Lung (tissue), 12 donors: ENCODE data around the gene PROM2. TPM values are rescaled to one million over a fixed set of nuclear protein-coding genes. Genes with fewer than 3 reads are reported as not detected.

ENCODE experiments used
- ATAC-seq: fragments of 200-7000 bp; cut with Tn5 transposase; one replicate; pipeline ENCODE4 v1.9.1; 2020; ENCODE audit warnings: moderate number of reproducible peaks; ENCODE audit not compliant: insufficient read depth, low FRiP score
- DNase-seq, 3 donors: peaks; one replicate each; pipeline ENCODE4 v3.0.0-alpha.2; 2013 to 2017
- H3K27ac ChIP-seq, 2 donors: one replicate each; pipeline ENCODE4 v1.5.1; 2013; ENCODE audit warnings: mild to moderate bottlenecking in 2 of 2, moderate library complexity in 2 of 2, control low read depth in 1 of 2, inconsistent platforms in 1 of 2, low read depth in 1 of 2, low read length in 1 of 2
- H3K27me3 ChIP-seq, 3 donors: one replicate each; pipeline ENCODE4 v1.5.1; 2013; ENCODE audit warnings: low read length in 2 of 3; ENCODE audit not compliant: control insufficient read depth in 3 of 3, insufficient read depth in 3 of 3
- H3K36me3 ChIP-seq, 4 donors: one replicate each; pipeline ENCODE4 v1.5.1; 2013; ENCODE audit warnings: low read length in 4 of 4, mild to moderate bottlenecking in 1 of 4, moderate library complexity in 1 of 4; ENCODE audit not compliant: control insufficient read depth in 4 of 4, insufficient read depth in 4 of 4
- H3K4me1 ChIP-seq, 5 donors: one replicate each; pipeline ENCODE4 v1.5.1; 2013; ENCODE audit warnings: low read length in 5 of 5, mild to moderate bottlenecking in 2 of 5, moderate library complexity in 1 of 5; ENCODE audit not compliant: control insufficient read depth in 5 of 5, insufficient read depth in 5 of 5
- H3K4me3 ChIP-seq: one replicate; pipeline ENCODE4 v1.5.1; 2013; ENCODE audit warnings: mild to moderate bottlenecking, control low read depth, moderate library complexity
- H3K9ac ChIP-seq, 2 donors: one replicate each; pipeline ENCODE4 v1.5.1; 2013; ENCODE audit warnings: low read length in 2 of 2, control low read depth in 1 of 2; ENCODE audit not compliant: insufficient read depth in 1 of 2
- H3K9me3 ChIP-seq, 4 donors: one replicate each; pipeline ENCODE4 v1.5.1; 2013; ENCODE audit warnings: low read length in 3 of 4, mild to moderate bottlenecking in 1 of 4, moderate library complexity in 1 of 4; ENCODE audit not compliant: control insufficient read depth in 4 of 4, insufficient read depth in 3 of 4
- WGBS, 2 donors: extraction: QIAGEN DNeasy Blood & Tissue Kit; methylation state at CpG; one replicate each; pipeline ENCODE4 v1.1.7; 2013; 5-methylcytosine and 5-hydroxymethylcytosine counted together
- polyA plus RNA-seq, 2 donors: library from polyadenylated mRNA; stranded (reverse); fragments of 200-250 nt; gene quantifications; one replicate each; pipeline ENCODE4 v1.2.1, GENCODE V29; 2013
- total RNA-seq, 2 donors: library from RNA; depleted of rRNA in 1 of 2; stranded (reverse); fragments of >200 nt in 1 of 2; gene quantifications; one replicate each; pipeline ENCODE4 v1.2.1, GENCODE V29; 2014 to 2021
- TF ChIP-seq, protein P1 (sequence below): IDR thresholded peaks from 2 replicates; pipeline ENCODE4 v1.5.1; 2012; ENCODE audit warnings: mild to moderate bottlenecking; ENCODE audit errors: control extremely low read depth, extremely low read depth
- donor health status: control.
- donor health status: control.
- donor health status: Bipolar disorder and iron deficiency.
- donor health status: healthy.
- donor health status: DM: yes; HTN: yes; CAD: no.

PROM2 gene
- total and polyA plus RNA-seq, 4 donors, result 4.1 to 11.5 (median 5.2) TPM

DNA sequence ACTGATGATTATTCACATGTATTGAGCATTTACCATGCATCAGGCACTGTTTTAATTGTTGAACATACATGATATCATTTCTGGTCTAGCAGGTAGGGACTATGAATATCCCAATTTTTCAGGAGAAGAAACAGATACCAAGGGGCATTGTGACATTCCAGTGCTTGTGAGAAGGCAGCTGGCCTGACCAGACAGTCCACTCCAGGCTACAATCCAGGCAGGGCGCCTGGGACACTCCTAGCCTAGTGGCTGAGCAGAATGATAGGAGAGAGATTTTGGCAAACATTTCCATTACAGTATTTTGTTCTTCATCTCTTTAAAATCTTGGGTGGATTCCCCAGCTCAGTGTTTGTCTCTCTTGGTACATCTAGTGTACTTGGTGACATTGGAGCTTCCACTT, 42.0 kb upstream of the PROM2 start:
- peaks cover 0 to 2% (median 0%) of the 10 kb centered on the region in 5 donors for H3K4me1 ChIP-seq
- ATAC-seq, result no peak
- H3K27ac ChIP-seq, result no peak overlapping the region
- DNase-seq, result no peak
- H3K27me3 ChIP-seq, result no peaks in the 10 kb centered on the region
- 81 to 87% methylated on average over 1 of the region's 1 CpG for WGBS, 2 donors
- H3K9ac ChIP-seq, result no peak overlapping the region
- peaks cover 0 to 11% (median 4%) of the 10 kb centered on the region in 4 donors for H3K9me3 ChIP-seq
- no peaks in the 10 kb centered on the region for H3K36me3 ChIP-seq
- TF ChIP-seq, protein P1, sequence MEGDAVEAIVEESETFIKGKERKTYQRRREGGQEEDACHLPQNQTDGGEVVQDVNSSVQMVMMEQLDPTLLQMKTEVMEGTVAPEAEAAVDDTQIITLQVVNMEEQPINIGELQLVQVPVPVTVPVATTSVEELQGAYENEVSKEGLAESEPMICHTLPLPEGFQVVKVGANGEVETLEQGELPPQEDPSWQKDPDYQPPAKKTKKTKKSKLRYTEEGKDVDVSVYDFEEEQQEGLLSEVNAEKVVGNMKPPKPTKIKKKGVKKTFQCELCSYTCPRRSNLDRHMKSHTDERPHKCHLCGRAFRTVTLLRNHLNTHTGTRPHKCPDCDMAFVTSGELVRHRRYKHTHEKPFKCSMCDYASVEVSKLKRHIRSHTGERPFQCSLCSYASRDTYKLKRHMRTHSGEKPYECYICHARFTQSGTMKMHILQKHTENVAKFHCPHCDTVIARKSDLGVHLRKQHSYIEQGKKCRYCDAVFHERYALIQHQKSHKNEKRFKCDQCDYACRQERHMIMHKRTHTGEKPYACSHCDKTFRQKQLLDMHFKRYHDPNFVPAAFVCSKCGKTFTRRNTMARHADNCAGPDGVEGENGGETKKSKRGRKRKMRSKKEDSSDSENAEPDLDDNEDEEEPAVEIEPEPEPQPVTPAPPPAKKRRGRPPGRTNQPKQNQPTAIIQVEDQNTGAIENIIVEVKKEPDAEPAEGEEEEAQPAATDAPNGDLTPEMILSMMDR, result no peak
- no peak overlapping the region for H3K4me3 ChIP-seq

- H3K9me3 ChIP-seq, result peaks cover 0 to 9% (median 2%) of the 10 kb centered on the region in 4 donors
- 88 to 92% methylated on average over 5 of the region's 5 CpGs for WGBS, 2 donors
- no peak for DNase-seq
These were observed 39.9 kb upstream of the PROM2 start for GRCh38 chr2:95234286-95234785.

GRCh38 chr2:95234816-95235215, 39.4 kb upstream of the PROM2 start:
- Histone ChIP-seq H3K9me3 (peaks cover 0 to 9% (median 2%) of the 10 kb centered on the region in 4 donors), H3K27ac (no peak overlapping the region), H3K4me1 (peaks cover 0 to 2% (median 0%) of the 10 kb centered on the region in 5 donors), H3K9ac (no peak overlapping the region), H3K4me3 (no peak overlapping the region), H3K36me3 (no peaks in the 10 kb centered on the region), H3K27me3 (no peaks in the 10 kb centered on the region)
- ATAC-seq (no peak), DNase-seq (no peak)
- WGBS, 2 donors, result 93 to 95% methylated on average over 3 of the region's 3 CpGs
- TF ChIP-seq, protein P1, result no peak

More at GRCh38 chr2:95234286-95234785, 39.9 kb upstream of the PROM2 start:
- TF ChIP-seq, protein P1, result no peak
- Histone ChIP-seq H3K27me3 (no peaks in the 10 kb centered on the region), H3K27ac (no peak overlapping the region), H3K9ac (no peak overlapping the region), H3K4me1 (peaks cover 0 to 2% (median 0%) of the 10 kb centered on the region in 5 donors), H3K36me3 (no peaks in the 10 kb centered on the region), H3K4me3 (no peak overlapping the region)
- ATAC-seq, result no peak

- no peak overlapping the region for H3K4me3 ChIP-seq
- no peaks in the 10 kb centered on the region for H3K36me3 ChIP-seq
- peaks cover 0 to 22% (median 11%) of the 10 kb centered on the region in 4 donors for H3K9me3 ChIP-seq
- ATAC-seq (no peak), DNase-seq (no peak)
- H3K27ac ChIP-seq, result no peak overlapping the region
- H3K27me3 ChIP-seq, result no peaks in the 10 kb centered on the region
- peaks cover 0 to 2% (median 0%) of the 10 kb centered on the region in 5 donors for H3K4me1 ChIP-seq
- TF ChIP-seq, protein P1, result no peak
- H3K9ac ChIP-seq, result no peak overlapping the region
These were observed 36.1 kb upstream of the PROM2 start for GRCh38 chr2:95238131-95238530.
